H1 (cell line): Measurements from ENCODE around the gene SSBP3. TPM values are rescaled to one million over a fixed set of nuclear protein-coding genes. Genes with fewer than 3 reads are reported as not detected.

Experiments
- CHD7 ChIP-seq: fragments of 300-600 bp; sonication (generic); IDR thresholded peaks from 2 replicates; pipeline ENCODE4 v1.7.1; 2012; ENCODE audit warnings: low read length, moderate library complexity, mild to moderate bottlenecking, inconsistent platforms; ENCODE audit not compliant: insufficient replicate concordance
- E2F6 ChIP-seq: IDR thresholded peaks from 2 replicates; pipeline ENCODE4 v1.6.1; 2012; ENCODE audit warnings: inconsistent platforms
- JUND ChIP-seq: IDR thresholded peaks from 2 replicates; pipeline ENCODE4 v1.6.1; 2011; ENCODE audit warnings: mild to moderate bottlenecking, improper control_type of control experiment, low read length
- PHF8 ChIP-seq: fragments of 200-600 bp; sonication (generic); conservative IDR thresholded peaks from 2 replicates; pipeline ENCODE4 v1.7.1; 2012; ENCODE audit warnings: low read depth, mild to moderate bottlenecking, inconsistent platforms, low read length, moderate library complexity
- polyA plus RNA-seq, 7 experiments: library from polyadenylated mRNA; depleted of rRNA in 3 of 7; stranded (reverse) in 5 of 7; unstranded in 2 of 7; fragments of >200 nt in 5 of 7; fragments of 200-250 nt in 2 of 7; gene quantifications; 1 replicate in 5 of 7; 2 replicates in 1 of 7; 4 replicates in 1 of 7; pipeline versions ENCODE4 v1.2.1 to v1.2.3, GENCODE V29; 2011 to 2013; ENCODE audit warnings: missing spikeins in 2 of 7, mixed read lengths in 2 of 7
- total RNA-seq: library from RNA; stranded (reverse); fragmentation: NEBNext Ultra II Directional; extraction: Animal tissue kit (Norgen Biotek cat#: 25700); gene quantifications from 2 replicates; pipeline ENCODE4 v1.2.1, GENCODE V29; 2021

Gene SSBP3
- total and polyA plus RNA-seq, 2 of the 8 experiments (the other 6 are each of a cell fraction or from before 2014, with no cell fraction given) = 99.7 to 133 TPM

- no peak for TF ChIP-seq CHD7
- no peak for TF ChIP-seq PHF8
- no peak for TF ChIP-seq E2F6
- no peak for TF ChIP-seq JUND
Observed at GRCh38 chr1:54300401-54300800, 105.8 kb downstream of the SSBP3 start (continued).
